ENCODE measurements around the gene PHACTR1. TPM values are rescaled to one million over a fixed set of nuclear protein-coding genes. Genes with fewer than 3 reads are reported as not detected.

Gene PHACTR1
- total and polyA plus RNA-seq, 2 of the 4 experiments (the other 2 are of a cell fraction): not detected

DNA sequence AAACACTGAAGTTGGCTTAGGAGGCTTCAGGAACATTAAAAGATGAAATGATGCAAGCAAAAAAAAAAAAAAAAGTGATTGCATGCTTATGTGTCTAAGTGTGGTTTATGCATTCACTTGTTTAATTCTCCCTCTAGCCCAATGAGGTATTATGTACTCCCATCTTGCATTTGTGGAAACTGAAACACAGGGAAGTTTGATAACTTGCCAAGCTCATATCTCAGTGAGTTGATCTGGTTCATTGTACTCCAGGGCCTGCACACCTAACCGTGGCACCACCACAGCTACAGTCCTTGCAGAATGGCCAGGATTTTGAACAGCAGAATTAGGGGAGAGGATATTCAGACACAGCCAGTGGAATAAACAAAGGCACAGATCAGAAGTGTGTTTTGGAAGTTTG, 360.6 kb downstream of the PHACTR1 start:
- no peak overlapping the region for H2AFZ ChIP-seq (replicated peaks; ENCODE audit: low read length, poor library complexity)
- no peak overlapping the region for H3K14ac ChIP-seq (replicated peaks; ENCODE audit: low read depth, low read length)
- intact Hi-C loops (cut with micrococcal nuclease) (no loop called here), in situ Hi-C loops (cut with MboI; ENCODE audit: low sequenced_read_pairs) (no loop called here), dilution Hi-C loops (cut with HindIII; ENCODE audit: low sequenced_read_pairs, unreplicated experiment) (no loop called here)
- H3K79me1 ChIP-seq (ENCODE audit: low read depth in 1 of 2, low read length in 2 of 2): no peaks in the 10 kb centered on the region
- DNase-seq: no peak
- H3K36me3 ChIP-seq (ENCODE audit: control insufficient read depth, insufficient read depth, low read length): no peaks in the 10 kb centered on the region
- no peak overlapping the region for H3K4ac ChIP-seq (ENCODE audit: low read depth, low read length)
- H4K20me1 ChIP-seq (ENCODE audit: insufficient read depth, low read length): no peaks in the 10 kb centered on the region
- H2AK9ac ChIP-seq (replicated peaks; ENCODE audit: low read depth, low read length, poor library complexity): no peak overlapping the region
- TF ChIP-seq, protein P1, sequence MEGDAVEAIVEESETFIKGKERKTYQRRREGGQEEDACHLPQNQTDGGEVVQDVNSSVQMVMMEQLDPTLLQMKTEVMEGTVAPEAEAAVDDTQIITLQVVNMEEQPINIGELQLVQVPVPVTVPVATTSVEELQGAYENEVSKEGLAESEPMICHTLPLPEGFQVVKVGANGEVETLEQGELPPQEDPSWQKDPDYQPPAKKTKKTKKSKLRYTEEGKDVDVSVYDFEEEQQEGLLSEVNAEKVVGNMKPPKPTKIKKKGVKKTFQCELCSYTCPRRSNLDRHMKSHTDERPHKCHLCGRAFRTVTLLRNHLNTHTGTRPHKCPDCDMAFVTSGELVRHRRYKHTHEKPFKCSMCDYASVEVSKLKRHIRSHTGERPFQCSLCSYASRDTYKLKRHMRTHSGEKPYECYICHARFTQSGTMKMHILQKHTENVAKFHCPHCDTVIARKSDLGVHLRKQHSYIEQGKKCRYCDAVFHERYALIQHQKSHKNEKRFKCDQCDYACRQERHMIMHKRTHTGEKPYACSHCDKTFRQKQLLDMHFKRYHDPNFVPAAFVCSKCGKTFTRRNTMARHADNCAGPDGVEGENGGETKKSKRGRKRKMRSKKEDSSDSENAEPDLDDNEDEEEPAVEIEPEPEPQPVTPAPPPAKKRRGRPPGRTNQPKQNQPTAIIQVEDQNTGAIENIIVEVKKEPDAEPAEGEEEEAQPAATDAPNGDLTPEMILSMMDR (conservative IDR thresholded peaks at IDR 0.05; ENCODE audit: low read depth, low read length): no peak
- TF ChIP-seq FOS (IDR thresholded peaks at IDR 0.05; ENCODE audit: low read depth, low read length): no peak
- no peak for TF ChIP-seq CHD1 (IDR thresholded peaks at IDR 0.05; ENCODE audit: low read depth, low read length)
- no peak for TF ChIP-seq SMC3 (IDR thresholded peaks at IDR 0.05; ENCODE audit: low read depth, low read length)
- TF ChIP-seq, protein P2, sequence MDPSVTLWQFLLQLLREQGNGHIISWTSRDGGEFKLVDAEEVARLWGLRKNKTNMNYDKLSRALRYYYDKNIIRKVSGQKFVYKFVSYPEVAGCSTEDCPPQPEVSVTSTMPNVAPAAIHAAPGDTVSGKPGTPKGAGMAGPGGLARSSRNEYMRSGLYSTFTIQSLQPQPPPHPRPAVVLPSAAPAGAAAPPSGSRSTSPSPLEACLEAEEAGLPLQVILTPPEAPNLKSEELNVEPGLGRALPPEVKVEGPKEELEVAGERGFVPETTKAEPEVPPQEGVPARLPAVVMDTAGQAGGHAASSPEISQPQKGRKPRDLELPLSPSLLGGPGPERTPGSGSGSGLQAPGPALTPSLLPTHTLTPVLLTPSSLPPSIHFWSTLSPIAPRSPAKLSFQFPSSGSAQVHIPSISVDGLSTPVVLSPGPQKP (IDR thresholded peaks at IDR 0.05; ENCODE audit: borderline replicate concordance, low read depth, low read length): no peak
- TF ChIP-seq, protein P3, sequence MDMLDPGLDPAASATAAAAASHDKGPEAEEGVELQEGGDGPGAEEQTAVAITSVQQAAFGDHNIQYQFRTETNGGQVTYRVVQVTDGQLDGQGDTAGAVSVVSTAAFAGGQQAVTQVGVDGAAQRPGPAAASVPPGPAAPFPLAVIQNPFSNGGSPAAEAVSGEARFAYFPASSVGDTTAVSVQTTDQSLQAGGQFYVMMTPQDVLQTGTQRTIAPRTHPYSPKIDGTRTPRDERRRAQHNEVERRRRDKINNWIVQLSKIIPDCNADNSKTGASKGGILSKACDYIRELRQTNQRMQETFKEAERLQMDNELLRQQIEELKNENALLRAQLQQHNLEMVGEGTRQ (IDR thresholded peaks at IDR 0.05; ENCODE audit: low read depth, low read length): no peak
- TF ChIP-seq RCOR1 (IDR thresholded peaks at IDR 0.05; ENCODE audit: insufficient replicate concordance, low read length): no peak
- TF ChIP-seq MAFK (IDR thresholded peaks at IDR 0.05; ENCODE audit: low read depth, low read length): no peak
- TF ChIP-seq NFE2L2 (IDR thresholded peaks at IDR 0.05; ENCODE audit: low read depth, low read length): no peak
- no peak overlapping the region for H2BK5ac ChIP-seq (ENCODE audit: low read depth, low read length, poor library complexity, severe bottlenecking)
- BruUV-seq (replicated peaks): no TSS peak
- no peak overlapping the region for H4K91ac ChIP-seq (ENCODE audit: insufficient read depth, low read depth, low read length)
- 0 out of 2 replicates have a peak, but pooled peaks cover 2% of the 10 kb centered on the region for H3K9me3 ChIP-seq (ENCODE audit: control insufficient read depth, insufficient read depth, low read length)
- H2BK120ac ChIP-seq (ENCODE audit: low read depth, low read length): no peak overlapping the region
- no CpG with 5 or more reads among the region's 1 CpG for WGBS, 2 experiments (ENCODE audit: extremely low coverage in 2 of 2, insufficient read length in 1 of 2)
- H3K27ac ChIP-seq (ENCODE audit: insufficient read depth, low read length): no peak overlapping the region
- H3K4me1 ChIP-seq (ENCODE audit: control insufficient read depth, insufficient read depth, low read length): no peaks in the 10 kb centered on the region
- no peak for ATAC-seq (ENCODE audit: low read depth)
- H4K5ac ChIP-seq (ENCODE audit: low read depth, low read length): no peak overlapping the region
- no peaks in the 10 kb centered on the region for H3K9me1 ChIP-seq (ENCODE audit: insufficient read depth, low read length)
- ChIA-PET POLR2A (ENCODE audit: unreplicated experiment) (no interaction called here), CTCF (no interaction called here)
- H3K4me3 ChIP-seq (ENCODE audit: insufficient read depth, low read depth, low read length): no peak overlapping the region
- H3K56ac ChIP-seq (ENCODE audit: extremely low read depth, insufficient read depth, low read length): no peak overlapping the region
- no peaks in the 10 kb centered on the region for H3K27me3 ChIP-seq (ENCODE audit: control insufficient read depth, insufficient read depth, low read length)
- no peak overlapping the region for H3K18ac ChIP-seq (ENCODE audit: low read depth, low read length)
- no peak overlapping the region for H3K9ac ChIP-seq (ENCODE audit: low read depth, low read length)
- H2BK20ac ChIP-seq (ENCODE audit: low read depth, low read length): no peak overlapping the region
- no peak overlapping the region for H2BK15ac ChIP-seq (ENCODE audit: low read depth, low read length)
- no peak overlapping the region for H3K4me2 ChIP-seq (ENCODE audit: low read depth, low read length)
- H4K8ac ChIP-seq (ENCODE audit: low read depth in 2 of 2, low read length in 2 of 2): no peak overlapping the region
- H2AK5ac ChIP-seq (ENCODE audit: low read depth, low read length): no peak overlapping the region
- H3K23ac ChIP-seq (ENCODE audit: low read depth, low read length): no peak overlapping the region
